NCI-H146 treated with DMSO at 0.1 percent for 48 hours (cell line): ENCODE results near the gene NSUN4.
"Not testable (repeated sequence)": the region's sequence is repeated elsewhere in the genome, so short reads cannot be mapped to it uniquely, and the experiment has no call there.

Experiments
- DNase-seq: peaks from one replicate; lab custom pipeline; 2025; ENCODE audit not compliant: unreplicated experiment; lab: John Stamatoyannopoulos, UW

NSUN4 gene

GRCh38 chr1:46325285-46326076 lies 15.1 kb upstream of the NSUN4 start:
- not testable (repeated sequence) for DNase-seq

GRCh38 chr1:46328182-46328581 lies 12.4 kb upstream of the NSUN4 start:
- not testable (repeated sequence) for DNase-seq

- DNase-seq: not testable (repeated sequence)
Measured at GRCh38 chr1:46329807-46330206, 10.8 kb upstream of the NSUN4 start.

- DNase-seq: not testable (repeated sequence)
Measured at GRCh38 chr1:46330381-46330780, 10.2 kb upstream of the NSUN4 start.

DNA sequence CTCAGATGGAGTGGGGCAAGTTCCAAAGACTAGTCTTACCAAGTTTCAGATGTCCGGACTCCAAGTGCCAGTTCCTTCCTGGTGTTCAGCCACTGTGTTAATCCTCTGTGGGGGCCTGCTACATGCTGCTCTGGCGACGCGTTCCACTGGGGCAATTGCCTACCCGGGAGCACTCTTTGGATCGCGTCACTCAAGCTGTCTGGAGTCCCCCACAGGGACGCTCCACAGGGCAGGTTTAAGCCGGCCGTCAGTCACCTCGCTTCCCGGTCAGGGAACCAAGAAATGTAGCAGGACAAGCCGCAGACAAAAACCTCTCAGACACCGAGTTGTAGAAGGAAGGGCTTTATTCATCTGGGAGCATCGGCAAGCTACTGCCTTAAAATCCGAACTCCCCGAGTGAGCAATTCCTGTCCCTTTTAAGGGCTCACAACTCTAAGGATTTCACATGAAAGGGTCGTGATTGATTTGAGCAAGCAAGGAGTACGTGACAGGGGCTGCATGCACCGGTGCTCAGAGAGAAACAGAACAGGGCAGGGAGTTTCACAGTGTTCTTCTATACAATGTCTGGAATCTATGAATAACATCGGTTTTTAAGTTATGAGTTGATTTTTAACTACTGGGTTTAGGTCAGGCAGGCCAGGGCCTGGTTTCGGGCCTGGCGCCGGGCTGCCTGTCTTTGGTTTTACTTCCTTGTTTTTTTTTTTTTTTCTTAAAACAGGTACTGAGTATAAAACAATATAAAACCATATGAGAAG lies 8.6 kb upstream of the NSUN4 start:
- DNase-seq: not testable (repeated sequence)

DNA sequence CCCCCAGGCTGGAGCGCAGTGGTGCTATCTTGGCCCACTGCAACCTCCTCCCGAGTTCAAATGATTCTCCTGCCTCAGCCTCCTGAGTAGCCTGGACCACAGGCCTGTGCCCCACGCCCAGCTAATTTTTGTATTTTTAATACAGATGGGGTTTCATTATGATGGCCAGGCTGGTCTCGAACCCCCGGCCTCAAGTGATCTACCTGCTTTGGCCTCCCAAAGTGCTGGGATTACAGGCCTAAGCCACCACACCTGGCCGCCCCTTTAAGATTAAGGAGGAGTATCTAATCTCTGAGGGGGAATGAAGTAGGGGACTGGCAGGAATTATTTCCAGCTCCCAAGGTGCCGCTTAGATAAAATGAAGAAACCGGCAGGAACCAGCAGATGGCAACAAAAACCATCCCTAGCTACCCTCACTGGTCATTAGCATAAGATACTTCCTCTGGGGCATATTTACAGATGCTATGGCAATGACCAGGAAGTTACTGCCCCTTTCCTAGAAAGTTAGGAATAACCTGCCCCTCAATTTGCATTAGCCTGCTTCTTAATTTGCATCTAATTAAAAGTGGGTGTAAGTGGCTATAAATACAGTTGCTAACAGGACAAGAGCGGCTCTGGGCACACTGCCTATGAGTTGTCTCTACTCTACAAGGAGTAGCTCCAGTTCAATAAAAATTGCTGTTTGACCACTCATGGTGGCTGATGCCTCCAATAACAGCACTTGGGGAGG lies 7.1 kb upstream of the NSUN4 start:
- DNase-seq: peak; percentile 6

DNA sequence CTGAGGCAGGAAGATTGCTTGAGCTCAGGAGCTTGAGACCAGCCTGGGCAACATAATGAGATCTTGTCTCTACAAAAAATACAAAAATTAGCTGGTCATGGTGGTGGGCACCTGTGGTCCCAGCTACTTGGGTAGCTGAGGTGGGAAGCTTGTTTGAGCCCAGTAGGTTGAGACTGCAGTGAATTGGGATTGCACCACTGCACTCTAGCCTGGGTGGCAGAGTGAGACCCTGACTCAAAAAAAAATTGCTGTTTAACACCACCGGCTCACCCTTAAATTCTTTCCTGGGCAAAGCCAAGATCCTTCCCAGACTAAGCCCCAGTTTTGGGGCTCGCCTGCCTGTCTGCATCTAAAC lies 6.6 kb upstream of the NSUN4 start:
- DNase-seq: no peak

DNA sequence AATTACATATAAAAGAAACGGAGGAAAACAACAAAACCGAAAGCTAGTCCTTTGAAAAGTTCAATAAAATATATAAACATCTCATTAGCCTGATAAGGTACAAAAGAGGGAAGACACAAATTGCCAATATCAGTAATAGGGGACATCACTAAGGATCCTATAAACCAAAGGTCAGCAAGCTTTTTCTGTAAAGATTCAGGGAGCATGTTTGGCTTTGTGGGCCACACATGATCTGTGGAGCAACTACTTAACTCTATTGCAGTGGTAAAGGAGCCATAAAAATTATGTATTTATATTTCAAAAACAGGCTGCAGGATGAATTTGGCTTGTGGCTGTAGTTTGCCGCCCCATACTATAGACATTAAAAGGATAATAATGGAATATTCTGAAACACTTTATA lies 5.5 kb upstream of the NSUN4 start:
- no peak for DNase-seq

- DNase-seq: not testable (repeated sequence)
Measured at GRCh38 chr1:46337409-46337808, 3.2 kb upstream of the NSUN4 start.

DNA sequence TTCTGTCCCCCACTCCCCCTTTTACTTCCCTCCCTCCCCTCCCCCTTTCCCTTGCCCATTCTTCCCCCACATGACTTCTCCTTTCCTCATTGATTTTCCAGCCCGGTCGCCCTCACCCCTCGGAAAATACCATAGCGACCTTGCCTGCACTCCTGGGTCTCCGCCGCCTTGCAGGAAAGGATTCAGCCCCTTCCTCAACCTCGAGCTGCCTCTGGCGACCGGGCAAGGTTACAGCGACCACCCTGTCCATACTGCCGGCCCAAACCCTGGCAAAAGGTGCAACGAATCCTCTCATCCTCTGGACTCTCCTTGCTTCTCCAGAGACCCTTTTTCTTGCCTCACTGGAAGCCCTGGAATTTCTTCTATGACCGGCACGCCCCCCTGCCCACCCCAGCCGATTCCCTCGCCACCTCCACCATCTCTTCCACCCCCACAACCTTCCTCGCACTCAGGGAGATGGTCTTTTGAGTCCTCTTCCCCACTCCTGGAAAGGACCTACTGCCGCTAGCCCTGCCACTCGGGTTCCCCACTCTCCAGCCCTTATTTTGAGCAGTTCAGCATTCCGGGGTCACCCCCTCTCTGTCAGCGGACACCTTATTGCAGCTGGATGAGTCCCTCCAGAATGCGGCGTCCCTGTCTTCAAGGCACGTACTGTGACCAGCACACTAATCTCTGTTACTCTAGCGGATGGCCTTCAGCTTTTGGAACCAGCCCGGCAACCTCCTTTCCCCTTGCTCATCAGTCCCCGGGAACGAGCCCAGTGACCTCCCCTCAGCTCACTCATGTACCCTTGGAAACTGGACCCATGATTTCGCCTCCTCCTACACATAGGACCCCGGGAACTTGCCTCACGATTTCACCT lies 846 bp downstream of the NSUN4 start:
- DNase-seq: no peak

DNA sequence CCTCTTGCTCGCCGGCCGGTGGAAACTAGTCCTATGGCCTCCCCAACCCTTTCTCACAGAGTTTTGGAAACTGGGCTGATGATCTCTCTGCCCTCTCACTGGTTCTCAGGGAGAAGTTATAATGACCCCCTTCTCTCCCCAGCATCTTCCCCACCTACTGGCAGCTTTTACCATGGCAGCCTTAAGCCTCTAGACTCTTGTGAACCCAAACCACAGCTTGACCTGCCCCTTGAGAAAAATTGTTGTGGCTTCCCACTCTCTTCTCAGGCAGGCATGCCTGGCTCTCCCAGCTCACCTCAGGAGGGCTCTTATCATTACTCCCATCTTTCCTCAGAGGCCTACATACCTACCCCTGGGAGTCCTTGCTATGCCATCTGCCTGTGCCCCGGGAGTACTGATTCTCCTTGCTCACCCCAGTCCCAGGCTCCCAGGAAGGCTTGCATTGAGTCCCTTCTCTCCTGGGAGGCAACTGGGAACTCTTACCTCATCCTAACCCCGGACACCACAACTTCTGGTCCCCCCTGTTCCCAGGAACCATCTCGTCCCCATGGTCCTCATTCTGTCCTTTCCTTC lies 1.6 kb downstream of the NSUN4 start:
- DNase-seq: no peak

- no peak for DNase-seq
Measured at GRCh38 chr1:46342677-46343350, 2.2 kb downstream of the NSUN4 start.

GRCh38 chr1:46343351-46343695 lies 2.7 kb downstream of the NSUN4 start:
- no peak for DNase-seq

- DNase-seq: no peak
Measured at GRCh38 chr1:46343705-46344104, 3.1 kb downstream of the NSUN4 start.

GRCh38 chr1:46344481-46344880 lies 3.9 kb downstream of the NSUN4 start:
- no peak for DNase-seq

DNA sequence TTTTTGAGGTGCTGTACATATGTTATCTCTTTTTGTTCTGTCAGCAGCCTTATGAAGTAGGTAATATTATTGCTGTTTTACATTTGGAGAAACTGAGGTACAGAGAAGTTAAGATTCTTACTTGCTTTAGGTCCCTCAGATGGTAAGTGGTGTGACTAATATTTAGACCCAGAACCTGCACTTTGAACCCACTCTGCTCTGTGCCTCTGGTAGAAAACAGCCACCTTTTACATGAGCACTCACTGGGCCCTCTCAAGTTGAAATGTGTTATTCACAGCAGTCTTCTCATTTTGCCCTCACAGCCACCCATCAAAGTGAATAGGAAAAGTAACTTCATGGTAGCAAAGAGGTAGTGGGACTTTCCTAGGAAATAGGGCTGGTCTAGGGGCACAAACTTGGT lies 4.7 kb downstream of the NSUN4 start:
- DNase-seq: no peak

- DNase-seq: no peak
Measured at GRCh38 chr1:46352363-46352762, 11.8 kb downstream of the NSUN4 start.

GRCh38 chr1:46355920-46356319 lies 15.3 kb downstream of the NSUN4 start:
- not testable (repeated sequence) for DNase-seq

DNA sequence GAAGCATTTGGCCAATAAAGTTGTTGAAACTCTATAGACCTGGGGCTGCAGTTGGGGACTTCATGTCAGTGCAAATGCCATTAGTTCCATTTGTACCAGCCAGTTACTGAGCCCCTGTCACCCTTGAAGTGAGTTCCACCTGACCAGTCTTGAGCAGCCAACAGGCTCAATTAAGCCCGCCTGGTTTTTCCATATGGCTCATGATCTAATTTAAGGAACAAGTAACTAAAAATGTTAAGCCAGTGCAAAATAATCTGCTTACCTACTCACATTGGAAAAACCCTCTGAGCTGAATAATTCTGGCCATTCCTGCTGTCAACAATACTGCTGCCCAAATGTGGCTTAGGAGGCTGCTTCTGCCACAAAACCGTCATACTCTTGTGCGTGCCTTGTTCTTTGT lies 21.6 kb downstream of the NSUN4 start:
- no peak for DNase-seq

DNA sequence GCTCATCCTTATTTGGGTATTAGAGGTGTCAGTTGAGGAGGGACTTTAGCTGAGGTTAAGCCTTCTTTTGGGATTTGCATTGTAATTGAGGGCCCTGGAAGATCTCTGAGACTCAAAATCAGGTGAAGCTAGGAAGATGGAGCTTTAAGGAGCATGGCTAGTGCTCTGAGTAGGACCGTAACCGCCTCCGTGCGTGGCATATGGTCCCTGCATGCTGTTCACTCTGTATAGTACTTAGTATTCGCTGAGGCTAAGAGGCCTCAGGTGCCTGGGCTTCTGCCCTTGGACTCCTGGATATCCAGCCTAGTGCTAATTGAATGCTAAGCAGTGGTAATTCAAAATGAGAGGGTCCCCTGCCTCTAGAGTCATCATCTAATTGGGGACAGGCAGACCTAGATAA lies 22.5 kb downstream of the NSUN4 start:
- no peak for DNase-seq
